ENCODE results near the gene RHBDL2.
"Not testable (repeated sequence)": the region's sequence is repeated elsewhere in the genome, so short reads cannot be mapped to it uniquely, and the experiment has no call there.

RHBDL2 gene

GRCh38 chr1:38840281-38840680 lies 101.3 kb downstream of the RHBDL2 start:
- TF ChIP-seq REST (IDR thresholded peaks at IDR 0.05; ENCODE audit: insufficient replicate concordance, low read depth): no peak
- H3K27me3 ChIP-seq (ENCODE audit: insufficient read depth, poor library complexity, severe bottlenecking): no peaks in the 10 kb centered on the region
- no peak overlapping the region for H3K27ac ChIP-seq (replicated peaks)
- no peak overlapping the region for H3K4me3 ChIP-seq (replicated peaks; ENCODE audit: insufficient read depth, low read length)
- no peak for DNase-seq (ENCODE audit: low read depth in 1 of 2, low spot score in 1 of 2)

GRCh38 chr1:38839363-38839762 lies 102.3 kb downstream of the RHBDL2 start:
- DNase-seq (ENCODE audit: low read depth in 1 of 2, low spot score in 1 of 2): no peak
- no peak overlapping the region for H3K27ac ChIP-seq (replicated peaks)
- no peak overlapping the region for H3K4me3 ChIP-seq (replicated peaks; ENCODE audit: insufficient read depth, low read length)
- no peaks in the 10 kb centered on the region for H3K27me3 ChIP-seq (ENCODE audit: insufficient read depth, poor library complexity, severe bottlenecking)
- TF ChIP-seq SPI1 (IDR thresholded peaks at IDR 0.05; ENCODE audit: borderline replicate concordance, low read depth) (no peak), GABPA (IDR thresholded peaks at IDR 0.05; ENCODE audit: low read depth) (no peak), CTCF (IDR thresholded peaks at IDR 0.05; ENCODE audit: insufficient read depth, low read length) (no peak), POLR2AphosphoS5 (IDR thresholded peaks at IDR 0.05; ENCODE audit: low read depth) (no peak), REST (IDR thresholded peaks at IDR 0.05; ENCODE audit: insufficient replicate concordance, low read depth) (no peak)

- peak in 1 of 2 experiments; percentile 86 for DNase-seq (ENCODE audit: low read depth in 1 of 2, low spot score in 1 of 2)
- H3K4me3 ChIP-seq (replicated peaks; ENCODE audit: insufficient read depth, low read length); H3K27me3 ChIP-seq (ENCODE audit: insufficient read depth, poor library complexity, severe bottlenecking): not testable (repeated sequence)
- H3K27ac ChIP-seq (replicated peaks): peak overlapping the region; percentile 95
Measured at GRCh38 chr1:38836316-38836715, 105.3 kb downstream of the RHBDL2 start.
